ENCODE data around the gene BROX. TPM values are rescaled to one million over a fixed set of nuclear protein-coding genes. Genes with fewer than 3 reads are reported as not detected.

BROX gene
- total and polyA plus RNA-seq, 2 donors (not counting 3 experiments of a cell fraction or from before 2014, with no cell fraction given): 7.3 to 39.7 TPM

GRCh38 chr1:222768592-222768991, 56.2 kb downstream of the BROX start:
- TF ChIP-seq FOS (IDR thresholded peaks at IDR 0.05; ENCODE audit: borderline replicate concordance, insufficient read depth, low read length) (no peak), EZH2 (IDR thresholded peaks at IDR 0.05; ENCODE audit: borderline replicate concordance, low read depth, low read length, severe bottlenecking) (no peak), POLR2AphosphoS5 (IDR thresholded peaks at IDR 0.05; ENCODE audit: insufficient read depth, low read depth, low read length) (no peak), MYC (IDR thresholded peaks at IDR 0.05; ENCODE audit: low read depth, low read length) (no peak), GATA2 (IDR thresholded peaks at IDR 0.05; ENCODE audit: insufficient read depth, insufficient read length, low read depth, low read length) (no peak), MAX (IDR thresholded peaks at IDR 0.05; ENCODE audit: insufficient read depth, insufficient read length) (no peak), POLR2A (IDR thresholded peaks at IDR 0.05; ENCODE audit: low read depth, low read length) (no peak)
- H3K4me3 ChIP-seq (replicated peaks in 1 of 3; ENCODE audit: insufficient read depth in 1 of 3, low read depth in 1 of 3, low read length in 3 of 3): no peak overlapping the region
- intact Hi-C loops (cut with micrococcal nuclease) (no loop called here), dilution Hi-C loops (cut with MboI; ENCODE audit: extremely low pct_ligation_motif_present, low sequenced_read_pairs) (no loop called here)
- no peaks in the 10 kb centered on the region for H3K36me3 ChIP-seq (ENCODE audit: control insufficient read depth in 2 of 2, extremely low read depth in 1 of 2, insufficient read depth in 2 of 2, low read length in 2 of 2)
- H3K9ac ChIP-seq (replicated peaks; ENCODE audit: extremely low read depth, insufficient read depth, low read length): no peak overlapping the region
- BruUV-seq (replicated peaks): no TSS peak
- CTCF ChIA-PET: no interaction called here
- DNase-seq (ENCODE audit: low read depth, low spot score) (no peak), FAIRE-seq (no peak)
- H3K79me2 ChIP-seq (ENCODE audit: control insufficient read depth, insufficient read depth, low read length): no peaks in the 10 kb centered on the region
- no peaks in the 10 kb centered on the region for H3K27me3 ChIP-seq (ENCODE audit: control insufficient read depth in 2 of 2, insufficient read depth in 2 of 2, low read length in 2 of 2)
- H4K20me1 ChIP-seq (replicated peaks; ENCODE audit: control insufficient read depth, extremely low read depth, insufficient read depth, low read length): no peaks in the 10 kb centered on the region
- H3K9me3 ChIP-seq (replicated peaks; ENCODE audit: control insufficient read depth, insufficient read depth, low read length): no peaks in the 10 kb centered on the region
- H2AFZ ChIP-seq (ENCODE audit: low read depth, low read length): no peak overlapping the region
- no peaks in the 10 kb centered on the region for H3K9me1 ChIP-seq (replicated peaks; ENCODE audit: control insufficient read depth, extremely low read depth, insufficient read depth, low read length)
- H3K27ac ChIP-seq (ENCODE audit: insufficient read depth, low read depth, low read length): no peak overlapping the region
- no peak overlapping the region for H3K4me2 ChIP-seq (ENCODE audit: insufficient read depth, low read length)
- POLR2A ChIA-PET: no interaction called here
- H3K4me1 ChIP-seq (ENCODE audit: control insufficient read depth, extremely low read depth, insufficient read depth, low read length): peaks cover 2% of the 10 kb centered on the region

- Histone ChIP-seq H2AFZ (ENCODE audit: low read depth, low read length) (no peak overlapping the region), H3K9me3 (replicated peaks; ENCODE audit: control insufficient read depth, insufficient read depth, low read length) (no peaks in the 10 kb centered on the region), H3K4me3 (replicated peaks in 1 of 3; ENCODE audit: insufficient read depth in 1 of 3, low read depth in 1 of 3, low read length in 3 of 3) (no peak overlapping the region), H3K4me1 (ENCODE audit: control insufficient read depth, extremely low read depth, insufficient read depth, low read length) (peaks cover 2% of the 10 kb centered on the region), H3K27me3 (ENCODE audit: control insufficient read depth in 2 of 2, insufficient read depth in 2 of 2, low read length in 2 of 2) (no peaks in the 10 kb centered on the region), H3K27ac (ENCODE audit: insufficient read depth, low read depth, low read length) (no peak overlapping the region), H3K9me1 (replicated peaks; ENCODE audit: control insufficient read depth, extremely low read depth, insufficient read depth, low read length) (no peaks in the 10 kb centered on the region), H4K20me1 (replicated peaks; ENCODE audit: control insufficient read depth, extremely low read depth, insufficient read depth, low read length) (no peaks in the 10 kb centered on the region), H3K36me3 (ENCODE audit: control insufficient read depth in 2 of 2, extremely low read depth in 1 of 2, insufficient read depth in 2 of 2, low read length in 2 of 2) (no peaks in the 10 kb centered on the region), H3K4me2 (ENCODE audit: insufficient read depth, low read length) (no peak overlapping the region), H3K9ac (replicated peaks; ENCODE audit: extremely low read depth, insufficient read depth, low read length) (no peak overlapping the region), H3K79me2 (ENCODE audit: control insufficient read depth, insufficient read depth, low read length) (no peaks in the 10 kb centered on the region)
- intact Hi-C loops (cut with micrococcal nuclease): no loop called here
- ChIA-PET CTCF (no interaction called here), POLR2A (no interaction called here)
- BruUV-seq (replicated peaks): no TSS peak
- dilution Hi-C loops (cut with MboI; ENCODE audit: extremely low pct_ligation_motif_present, low sequenced_read_pairs): no loop called here
- no peak for FAIRE-seq
- DNase-seq (ENCODE audit: low read depth, low spot score): no peak
- TF ChIP-seq FOS (IDR thresholded peaks at IDR 0.05; ENCODE audit: borderline replicate concordance, insufficient read depth, low read length) (no peak), GATA2 (IDR thresholded peaks at IDR 0.05; ENCODE audit: insufficient read depth, insufficient read length, low read depth, low read length) (no peak), JUN (IDR thresholded peaks at IDR 0.05; ENCODE audit: borderline replicate concordance, insufficient read depth, insufficient read length, low read depth) (no peak), POLR2A (IDR thresholded peaks at IDR 0.05; ENCODE audit: low read depth, low read length) (no peak), CTCF (IDR thresholded peaks at IDR 0.05; ENCODE audit: extremely low read depth in 1 of 2, insufficient read depth in 1 of 2, low read depth in 1 of 2, low read length in 2 of 2) (no peak), POLR2AphosphoS5 (IDR thresholded peaks at IDR 0.05; ENCODE audit: insufficient read depth, low read depth, low read length) (no peak), MAX (IDR thresholded peaks at IDR 0.05; ENCODE audit: insufficient read depth, insufficient read length) (no peak), EZH2 (IDR thresholded peaks at IDR 0.05; ENCODE audit: borderline replicate concordance, low read depth, low read length, severe bottlenecking) (no peak), MYC (IDR thresholded peaks at IDR 0.05; ENCODE audit: low read depth, low read length) (no peak)
Measured at GRCh38 chr1:222769181-222769580, 56.8 kb downstream of the BROX start.

Measured in endothelial cell of umbilical vein (primary cell).